HG03342 (cell line): ENCODE results near the gene PRDM16.

ENCODE experiments used
- ATAC-seq: cut with Tn5 transposase; IDR thresholded peaks from one replicate; pipeline ENCODE4 v1.9.1; 2021; ENCODE audit warnings: mild to moderate bottlenecking, moderate library complexity; ENCODE audit not compliant: unreplicated experiment

Gene PRDM16

GRCh38 chr1:3378411-3379208 is 309.6 kb downstream of the PRDM16 start:
- no peak for ATAC-seq

- ATAC-seq = no peak
Measured at GRCh38 chr1:3379934-3380333, 310.9 kb downstream of the PRDM16 start.

- no peak for ATAC-seq
Measured at GRCh38 chr1:3380469-3380868, 311.5 kb downstream of the PRDM16 start.

GRCh38 chr1:3381901-3382300 is 312.9 kb downstream of the PRDM16 start:
- ATAC-seq = no peak

GRCh38 chr1:3382326-3383057 is 313.5 kb downstream of the PRDM16 start:
- no peak for ATAC-seq

- no peak for ATAC-seq
Measured at GRCh38 chr1:3383679-3384078, 314.7 kb downstream of the PRDM16 start.

GRCh38 chr1:3384407-3384806 is 315.4 kb downstream of the PRDM16 start:
- ATAC-seq = no peak

- no peak for ATAC-seq
Measured at GRCh38 chr1:3386205-3387002, 317.4 kb downstream of the PRDM16 start.

GRCh38 chr1:3387401-3387800 is 318.4 kb downstream of the PRDM16 start:
- ATAC-seq = no peak

GRCh38 chr1:3389093-3389833 is 320.3 kb downstream of the PRDM16 start:
- ATAC-seq = no peak

GRCh38 chr1:3390291-3390690 is 321.3 kb downstream of the PRDM16 start:
- ATAC-seq = no peak

- no peak for ATAC-seq
Measured at GRCh38 chr1:3391711-3392110, 322.7 kb downstream of the PRDM16 start.

GRCh38 chr1:3393024-3393986 is 324.3 kb downstream of the PRDM16 start:
- no peak for ATAC-seq

GRCh38 chr1:3393987-3394920 is 325.3 kb downstream of the PRDM16 start:
- no peak for ATAC-seq

- no peak for ATAC-seq
Measured at GRCh38 chr1:3396411-3396810, 327.4 kb downstream of the PRDM16 start.

- no peak for ATAC-seq
Measured at GRCh38 chr1:3397311-3397710, 328.3 kb downstream of the PRDM16 start.

GRCh38 chr1:3398396-3399140 is 329.6 kb downstream of the PRDM16 start:
- ATAC-seq = no peak

- no peak for ATAC-seq
Measured at GRCh38 chr1:3399732-3400131, 330.7 kb downstream of the PRDM16 start.
